GM21381 (cell line): ENCODE measurements around the gene MICAL2.

Source experiments
- ATAC-seq: cut with Tn5 transposase; IDR thresholded peaks from one replicate; pipeline ENCODE4 v1.9.1; 2021; ENCODE audit warnings: mild to moderate bottlenecking, moderate library complexity; ENCODE audit not compliant: unreplicated experiment

The MICAL2 gene

DNA sequence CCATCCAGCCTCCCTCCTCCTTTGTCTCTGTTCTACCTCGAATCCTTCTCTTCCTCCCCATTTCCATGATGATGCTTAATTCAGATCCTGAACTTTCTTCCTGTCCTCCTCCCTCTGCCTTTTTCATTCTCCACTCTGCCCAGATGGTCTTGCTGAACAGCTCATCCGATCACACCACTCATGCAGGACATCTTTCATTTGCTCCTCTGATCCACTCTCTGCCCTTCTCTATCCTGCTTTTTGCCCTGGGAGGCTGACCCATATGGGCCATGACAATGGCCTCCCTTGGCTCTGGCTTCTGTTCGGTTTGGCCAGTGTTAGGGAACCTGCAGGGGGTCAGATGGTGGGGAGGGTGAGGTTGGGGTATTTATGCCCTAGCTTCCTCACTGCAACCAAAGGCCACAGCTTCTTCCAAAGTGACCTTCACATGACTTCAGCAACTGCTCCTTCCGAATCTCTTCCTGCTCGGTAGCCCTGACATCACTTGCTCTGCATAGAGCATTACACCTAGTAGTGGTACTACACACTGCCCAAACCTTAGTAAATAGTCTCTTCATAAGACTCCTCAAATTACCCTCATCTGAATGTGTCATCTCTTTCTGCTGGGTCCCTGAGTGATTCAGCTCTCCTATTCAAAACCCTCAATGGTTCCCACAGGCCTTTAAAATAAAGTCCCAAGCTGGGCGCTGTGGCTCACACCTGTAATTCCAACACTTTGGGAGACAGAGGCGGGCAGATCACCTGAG, 32.7 kb upstream of the MICAL2 start:
- no peak for ATAC-seq

- ATAC-seq, result no peak
Measured at GRCh38 chr11:12079726-12080556, 30.4 kb upstream of the MICAL2 start.

DNA sequence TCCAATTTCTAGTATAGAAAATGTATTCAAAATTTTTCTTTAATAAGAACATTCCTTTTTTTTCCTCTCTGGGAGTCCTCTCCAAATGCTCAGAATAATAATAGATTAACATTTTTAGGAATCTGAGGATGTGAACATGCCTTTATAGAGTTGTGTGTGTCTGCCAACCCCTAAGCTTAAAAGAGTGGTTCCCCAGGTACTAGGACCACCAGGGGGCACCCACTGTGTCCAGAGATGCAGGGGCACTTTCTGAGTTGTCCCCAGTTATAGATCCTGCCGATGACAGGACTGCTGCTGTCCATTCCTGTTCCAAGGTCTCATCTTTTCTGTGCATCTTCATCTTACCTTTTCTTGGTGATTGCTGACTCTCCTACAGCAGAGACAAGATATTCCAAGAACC, 27.0 kb upstream of the MICAL2 start:
- no peak for ATAC-seq

- ATAC-seq, result no peak
Measured at GRCh38 chr11:12084256-12084655, 26.1 kb upstream of the MICAL2 start.

- no peak for ATAC-seq
Measured at GRCh38 chr11:12085371-12086251, 24.8 kb upstream of the MICAL2 start.

DNA sequence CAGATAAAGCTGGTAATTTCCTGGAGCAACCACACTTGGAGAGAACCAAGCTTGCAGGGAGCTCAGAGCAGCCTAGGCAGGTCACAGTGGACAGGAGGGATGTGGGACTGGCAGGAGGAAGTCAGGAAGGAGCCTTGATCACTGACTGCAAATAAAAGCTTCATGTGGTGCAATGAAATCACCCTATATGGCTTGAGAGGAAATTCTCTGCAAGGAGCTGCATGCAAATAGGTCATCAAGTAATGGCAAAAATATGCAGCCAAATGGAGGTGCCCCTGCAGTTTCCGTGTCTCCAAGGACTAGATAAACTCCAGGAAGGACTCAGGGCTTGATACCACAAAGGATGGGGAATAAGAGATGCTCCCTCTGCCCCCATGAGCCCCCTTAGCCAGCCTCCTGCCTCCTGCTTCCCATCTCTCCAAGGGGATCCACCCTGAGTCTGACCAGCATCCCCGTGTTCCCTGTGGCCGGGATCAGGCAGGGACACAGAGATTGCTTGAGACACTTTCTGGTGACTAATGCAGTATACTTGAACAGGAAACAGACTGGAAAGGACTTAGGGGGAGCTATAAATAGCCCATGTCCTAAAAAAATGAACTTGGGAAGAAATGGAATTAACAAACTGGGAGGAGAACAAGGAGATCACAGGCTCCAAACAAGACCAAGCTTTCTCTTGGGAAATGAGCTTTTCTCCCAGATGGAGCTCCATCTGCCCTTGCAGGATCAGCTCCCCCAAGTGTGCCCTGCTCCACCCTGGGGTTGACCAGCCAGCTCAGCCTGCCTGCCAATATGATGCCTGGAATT, 23.9 kb upstream of the MICAL2 start:
- no peak for ATAC-seq

DNA sequence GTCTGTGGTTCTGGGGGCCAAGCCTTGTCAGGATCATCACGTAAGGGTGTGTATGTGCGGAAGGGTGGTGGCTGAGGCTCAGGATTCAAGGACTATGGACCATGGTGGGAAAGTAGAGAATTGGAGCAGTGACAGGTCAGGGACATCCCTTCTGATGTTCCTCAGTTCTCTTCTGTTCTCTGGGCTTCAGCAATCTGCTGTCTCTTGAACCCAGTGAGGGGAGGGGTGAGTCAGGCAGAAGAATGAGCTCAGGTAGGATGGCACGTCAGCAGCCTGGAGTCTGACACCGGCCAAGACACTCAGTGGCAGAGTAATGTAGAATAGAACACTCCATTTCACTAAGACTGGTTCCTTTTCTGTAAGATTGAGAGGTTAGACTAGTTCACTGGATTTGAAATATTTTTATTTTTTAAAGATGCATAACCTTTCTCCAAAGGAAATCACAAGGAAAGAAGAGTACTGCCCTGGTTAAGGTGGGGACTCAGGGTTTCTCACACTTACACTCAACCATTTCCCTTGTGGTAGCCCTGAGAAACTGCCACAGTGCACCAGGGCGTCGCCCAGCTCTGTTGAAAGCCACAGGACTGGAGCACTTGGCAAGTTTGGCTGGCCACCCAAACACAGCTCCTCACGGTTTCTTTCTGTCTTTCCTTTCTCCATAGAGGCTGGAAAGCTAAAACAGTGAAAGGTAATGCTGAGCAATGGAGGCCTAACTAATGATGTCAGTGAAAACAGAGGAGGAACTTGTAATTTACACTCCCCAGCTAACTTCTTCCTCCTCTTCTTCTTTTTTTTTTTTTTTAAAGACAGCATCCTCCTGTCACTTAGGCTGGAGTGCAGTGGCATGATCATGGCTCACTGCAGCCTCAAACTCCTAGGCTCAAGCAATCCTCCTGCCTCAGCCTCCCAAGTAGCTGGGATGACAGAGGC, 23.1 kb upstream of the MICAL2 start:
- peak; percentile 78 for ATAC-seq

- ATAC-seq, result no peak
Measured at GRCh38 chr11:12088047-12088481, 22.3 kb upstream of the MICAL2 start.

DNA sequence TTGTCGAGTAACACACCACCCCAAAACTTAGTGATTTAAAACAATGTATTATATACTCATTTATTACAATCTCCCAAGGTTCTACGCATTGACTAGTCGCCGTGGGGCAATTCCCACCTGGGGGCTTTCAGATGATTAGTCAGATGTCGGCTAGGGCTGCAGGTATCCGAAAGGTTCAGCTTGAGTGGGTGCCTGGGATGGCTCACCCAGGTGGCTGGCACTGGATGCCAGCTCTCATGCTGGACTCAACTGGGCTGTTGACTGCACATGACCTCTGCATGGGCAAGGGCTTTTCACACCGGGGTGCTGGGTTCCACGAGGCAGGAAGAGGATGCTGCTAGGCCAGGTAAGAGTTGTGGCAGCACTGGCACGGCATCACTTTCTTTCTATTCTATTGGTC, 21.9 kb upstream of the MICAL2 start:
- no peak for ATAC-seq

DNA sequence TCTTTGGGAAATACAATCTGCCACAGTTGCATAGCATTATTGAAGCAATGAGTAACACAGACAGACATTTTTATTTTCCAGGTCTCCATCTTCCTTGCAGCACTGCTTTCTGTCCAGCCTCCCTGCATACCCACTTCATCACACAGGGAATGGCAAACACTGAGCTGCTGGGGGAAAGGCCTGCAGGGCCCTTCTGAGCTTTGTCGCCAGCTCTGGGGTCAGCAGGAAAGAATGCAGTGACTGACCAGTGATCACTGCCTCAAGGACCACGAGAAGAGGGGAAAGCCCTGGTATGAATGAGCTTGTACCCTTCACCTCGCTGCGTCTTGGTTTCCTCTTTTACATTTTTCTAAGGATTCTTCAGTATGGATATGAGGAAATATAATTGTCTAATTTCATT, 21.3 kb upstream of the MICAL2 start:
- ATAC-seq, result no peak

DNA sequence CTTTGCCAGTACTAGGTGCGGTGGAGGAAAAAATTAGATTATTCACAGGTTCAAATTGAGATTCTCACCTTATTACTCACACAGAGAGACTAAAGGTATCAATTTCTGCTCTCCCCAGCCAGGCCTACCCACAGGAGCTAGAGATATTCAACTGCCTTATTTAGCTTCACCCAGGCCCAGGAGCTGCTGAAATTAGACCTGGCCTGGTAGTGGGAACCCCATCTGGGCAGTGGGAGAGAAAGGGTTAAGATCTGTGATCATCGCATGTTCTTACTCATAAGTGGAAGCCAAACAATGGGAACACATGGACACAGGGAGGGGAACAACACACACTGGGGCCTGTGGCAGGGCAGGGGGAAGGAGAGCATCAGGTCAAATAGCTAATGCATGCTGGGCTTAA, 20.9 kb upstream of the MICAL2 start:
- ATAC-seq, result no peak

- no peak for ATAC-seq
Measured at GRCh38 chr11:12090061-12090591, 20.3 kb upstream of the MICAL2 start.

DNA sequence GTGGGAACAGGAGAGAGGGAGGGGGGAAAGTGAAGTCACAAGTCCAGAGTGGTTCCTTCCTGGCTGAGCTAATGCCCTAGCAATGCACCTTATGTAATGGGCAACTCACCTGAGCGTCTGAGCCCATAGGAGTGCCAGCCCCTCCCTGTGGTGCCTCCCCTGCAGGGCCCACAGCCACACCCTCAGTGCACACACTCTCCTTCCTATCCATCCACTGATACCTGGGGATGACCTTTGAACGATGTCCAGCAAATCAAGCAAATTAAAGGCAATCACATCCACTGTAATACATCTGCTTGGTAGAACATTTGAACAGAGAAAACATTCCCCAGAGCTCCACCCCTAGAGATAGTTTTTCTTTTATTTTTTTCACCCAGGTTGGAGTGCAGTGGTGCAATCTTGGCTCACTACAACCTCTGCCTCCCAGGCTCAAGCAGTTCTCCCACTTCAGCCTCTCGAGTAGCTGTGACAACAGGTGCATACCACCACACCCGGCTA, 19.6 kb upstream of the MICAL2 start:
- ATAC-seq, result no peak

- ATAC-seq, result no peak
Measured at GRCh38 chr11:12091956-12092558, 18.3 kb upstream of the MICAL2 start.

- no peak for ATAC-seq
Measured at GRCh38 chr11:12092714-12093113, 17.7 kb upstream of the MICAL2 start.

GRCh38 chr11:12094872-12095800, 15.3 kb upstream of the MICAL2 start:
- no peak for ATAC-seq

- no peak for ATAC-seq
Measured at GRCh38 chr11:12097219-12097618, 13.2 kb upstream of the MICAL2 start.
